HEK293T (cell line): ENCODE measurements around the gene CHMP5.

ENCODE experiments used
- CTCF ChIA-PET: fragments of 350-600 bp; formaldehyde crosslinking; extraction: SDS; loops from one replicate; lab custom pipeline; 2021; ENCODE audit warnings: antibody characterized with exemption, inconsistent platforms; lab: Yijun Ruan, JAX
- POLR2A ChIA-PET: fragments of 350-600 bp; formaldehyde crosslinking; extraction: SDS; loops from one replicate; lab custom pipeline; 2020; ENCODE audit warnings: antibody characterized with exemption, inconsistent platforms; lab: Yijun Ruan, JAX
- DNase-seq: peaks from one replicate; pipeline ENCODE4 v3.0.0; 2012; ENCODE audit warnings: mixed read lengths; ENCODE audit errors: extremely low spot score
- ARNT ChIP-seq: fragments of 450-650 bp; IDR thresholded peaks from 2 replicates; pipeline ENCODE4 v1.6.1; 2017; ENCODE audit warnings: mild to moderate bottlenecking
- BHLHE40 ChIP-seq: fragments of 450-650 bp; IDR thresholded peaks from 2 replicates; pipeline ENCODE4 v1.6.1; 2016; ENCODE audit warnings: mild to moderate bottlenecking, moderate library complexity, borderline replicate concordance
- CTBP1 ChIP-seq: fragments of 450-650 bp; IDR thresholded peaks from 2 replicates; pipeline ENCODE4 v1.6.1; 2016; ENCODE audit warnings: borderline replicate concordance
- ELF4 ChIP-seq: fragments of 450-650 bp; IDR thresholded peaks from 2 replicates; pipeline ENCODE4 v1.6.1; 2017; ENCODE audit warnings: antibody characterized with exemption
- FOXK2 ChIP-seq: fragments of 450-650 bp; IDR thresholded peaks from 2 replicates; pipeline ENCODE4 v1.6.1; 2016; ENCODE audit warnings: mild to moderate bottlenecking
- FOXM1 ChIP-seq: fragments of 450-650 bp; IDR thresholded peaks from 2 replicates; pipeline ENCODE4 v1.6.1; 2017; ENCODE audit warnings: mild to moderate bottlenecking, borderline replicate concordance
- HDGF ChIP-seq: fragments of 450-650 bp; IDR thresholded peaks from 2 replicates; pipeline ENCODE4 v1.6.1; 2017; ENCODE audit warnings: antibody characterized with exemption, borderline replicate concordance
- L3MBTL2 ChIP-seq: fragments of 450-650 bp; conservative IDR thresholded peaks from 2 replicates; pipeline ENCODE4 v1.6.1; 2016; ENCODE audit warnings: mild to moderate bottlenecking
- LEF1 ChIP-seq: fragments of 450-650 bp; IDR thresholded peaks from 2 replicates; pipeline ENCODE4 v1.6.1; 2017; ENCODE audit warnings: mild to moderate bottlenecking, borderline replicate concordance
- NFRKB ChIP-seq: fragments of 450-650 bp; IDR thresholded peaks from 2 replicates; pipeline ENCODE4 v1.6.1; 2016; ENCODE audit warnings: mild to moderate bottlenecking, moderate library complexity
- PKNOX1 ChIP-seq: fragments of 450-650 bp; IDR thresholded peaks from 2 replicates; pipeline ENCODE4 v1.6.1; 2016
- SP1 ChIP-seq: fragments of 450-650 bp; IDR thresholded peaks from 2 replicates; pipeline ENCODE4 v1.6.1; 2017
- SUZ12 ChIP-seq: fragments of 450-650 bp; IDR thresholded peaks from 2 replicates; pipeline ENCODE4 v1.6.1; 2016; ENCODE audit warnings: mild to moderate bottlenecking
- TARDBP ChIP-seq: fragments of 450-650 bp; IDR thresholded peaks from 2 replicates; pipeline ENCODE4 v1.6.1; 2016
- ZNF384 ChIP-seq: fragments of 450-650 bp; IDR thresholded peaks from 2 replicates; pipeline ENCODE4 v1.6.1; 2016

The CHMP5 gene

GRCh38 chr9:33256236-33256635 lies 8.6 kb upstream of the CHMP5 start:
- ChIA-PET POLR2A (no interaction called here), CTCF (no interaction called here)
- TF ChIP-seq PKNOX1 (no peak), CTBP1 (no peak)
- DNase-seq, result no peak

- ChIA-PET POLR2A (no interaction called here), CTCF (no interaction called here)
- TF ChIP-seq NFRKB, result no peak
- TF ChIP-seq SUZ12, result no peak
- TF ChIP-seq ARNT, result no peak
- no peak for TF ChIP-seq SP1
- no peak for TF ChIP-seq ELF4
- no peak for TF ChIP-seq TARDBP
- no peak for TF ChIP-seq CTBP1
- no peak for DNase-seq
Observed at GRCh38 chr9:33257276-33257675, 7.6 kb upstream of the CHMP5 start.

- TF ChIP-seq SP1, result no peak
- no peak for TF ChIP-seq HDGF
- no peak for TF ChIP-seq BHLHE40
- TF ChIP-seq NFRKB, result no peak
- ChIA-PET CTCF (no interaction called here), POLR2A (no interaction called here)
- no peak for DNase-seq
Observed at GRCh38 chr9:33260372-33260771, 4.5 kb upstream of the CHMP5 start.

- no peak for DNase-seq
- ChIA-PET POLR2A (interaction anchor here (1.3 to 1.7 kb wide), 2 partner anchors 16 to 27 kb away, joined by 4 to 7 read pairs; partner anchors contain the start of gene NFX1), CTCF (no interaction called here)
Observed at GRCh38 chr9:33263131-33264002, 1.5 kb upstream of the CHMP5 start.

GRCh38 chr9:33264003-33264472 lies 811 bp upstream of the CHMP5 start:
- peak; percentile 35 for DNase-seq
- CTCF ChIA-PET, result no interaction called here
- no peak for TF ChIP-seq LEF1
- TF ChIP-seq FOXM1, result no peak
- TF ChIP-seq NFRKB, result no peak
- no peak for TF ChIP-seq FOXK2
- TF ChIP-seq L3MBTL2, result 0 out of 2 replicates have a peak, but pooled peaks have one; percentile 53
- TF ChIP-seq ARNT, result no peak
- no peak for TF ChIP-seq ELF4
- no peak for TF ChIP-seq PKNOX1
- TF ChIP-seq CTBP1, result no peak
- POLR2A ChIA-PET, result interaction anchor here (1.1 to 1.7 kb wide), 3 partner anchors 16 to 26 kb away, joined by 4 to 7 read pairs (median 4); partner anchors contain the start of gene NFX1

More at GRCh38 chr9:33263131-33264002, 1.5 kb upstream of the CHMP5 start:
- TF ChIP-seq L3MBTL2 (no peak; the same call in 1 of the 2 replicates), HDGF (no peak), FOXM1 (no peak), SP1 (no peak), ZNF384 (no peak), CTBP1 (no peak), PKNOX1 (no peak), NFRKB (no peak), FOXK2 (no peak), LEF1 (no peak)

- POLR2A ChIA-PET, result no interaction called here
- no peak for DNase-seq
- no peak for TF ChIP-seq L3MBTL2
- TF ChIP-seq LEF1, result no peak
- TF ChIP-seq SP1, result no peak
- TF ChIP-seq ELF4, result no peak
- CTCF ChIA-PET, result no interaction called here
Observed at GRCh38 chr9:33265211-33265865, 489 bp downstream of the CHMP5 start.
